A549 (cell line): Measurements from ENCODE around the gene SORBS1. TPM values are rescaled to one million over a fixed set of nuclear protein-coding genes. Genes with fewer than 3 reads are reported as not detected.

ENCODE experiments used
- ATAC-seq, 2 experiments: fragments of 200-7000 bp in 1 of 2; fragments of >200 bp in 1 of 2; cut with Nextera tagmentation in 1 of 2; cut with Tn5 transposase in 1 of 2; 3 replicates each; pipeline versions ENCODE4 v1.8.0 to v1.9.1; 2018 to 2020; ENCODE audit warnings: mild to moderate bottlenecking in 1 of 2, moderate library complexity in 1 of 2
- CTCF ChIA-PET: fragments of 300-600 bp; sonication (Branson Sonifier 250); formaldehyde crosslinking; extraction: SDS; loops from one replicate; lab custom pipeline; 2021; ENCODE audit warnings: antibody characterized with exemption, inconsistent platforms; lab: Yijun Ruan, JAX
- POLR2A ChIA-PET: fragments of 350-600 bp; formaldehyde crosslinking; extraction: SDS; loops from one replicate; lab custom pipeline; 2021; ENCODE audit warnings: antibody characterized with exemption, inconsistent platforms; lab: Yijun Ruan, JAX
- DNase-seq, 2 experiments: peaks; one replicate each; pipeline versions ENCODE4 v3.0.0 to v3.0.0-alpha.2; 2011 to 2016; ENCODE audit warnings: low read depth in 1 of 2, low spot score in 1 of 2
- FAIRE-seq: peaks from 2 replicates; lab custom pipeline; 2011; peaks lifted over from hg19 to GRCh38; lab: Jason Lieb, UNC
- H3K27ac ChIP-seq, 2 experiments: fragments of >200 bp; sonication (Bioruptor Twin); formaldehyde crosslinking; 3 replicates each; pipeline ENCODE4 v1.5.1; 2016 to 2017
- H3K4me1 ChIP-seq: fragments of >200 bp; sonication (Bioruptor Twin); formaldehyde crosslinking; 3 replicates; pipeline ENCODE4 v1.6.1; 2016
- H3K4me2 ChIP-seq: fragments of >200 bp; sonication (Bioruptor Twin); formaldehyde crosslinking; 3 replicates; pipeline ENCODE4 v1.6.1; 2016
- H3K4me3 ChIP-seq: fragments of >200 bp; sonication (Bioruptor Twin); formaldehyde crosslinking; 3 replicates; pipeline ENCODE4 v1.5.1; 2016
- H3K9me3 ChIP-seq: fragments of >200 bp; sonication (Bioruptor Twin); formaldehyde crosslinking; 3 replicates; pipeline ENCODE4 v1.6.1; 2016
- CHD2 ChIP-seq: fragments of 150-350 bp; IDR thresholded peaks from 2 replicates; pipeline ENCODE4 v1.6.1; 2014; ENCODE audit warnings: low read length; ENCODE audit not compliant: partially characterized antibody
- CHD4 ChIP-seq: fragments of 200-600 bp; sonication (generic); IDR thresholded peaks from 2 replicates; pipeline ENCODE4 v1.6.1; 2016; ENCODE audit warnings: antibody characterized with exemption, mild to moderate bottlenecking, borderline replicate concordance
- EHF ChIP-seq: fragments of 250-450 bp; sonication (Bioruptor Pico); IDR thresholded peaks from 2 replicates; pipeline ENCODE4 v1.5.0; 2020; ENCODE audit warnings: mild to moderate bottlenecking
- ESRRA ChIP-seq: fragments of 150-350 bp; IDR thresholded peaks from 2 replicates; pipeline ENCODE4 v1.6.1; 2014; ENCODE audit warnings: mild to moderate bottlenecking, low read length, borderline replicate concordance
- FOSB ChIP-seq: fragments of 250-450 bp; sonication (Bioruptor Pico); IDR thresholded peaks from 2 replicates; pipeline ENCODE4 v1.5.0; 2020; ENCODE audit warnings: mild to moderate bottlenecking, moderate library complexity
- FOSL2 ChIP-seq, 2 experiments: fragments of 450-650 bp in 1 of 2; fragments of >200 bp in 1 of 2; sonication (Bioruptor Twin) in 1 of 2; formaldehyde crosslinking; IDR thresholded peaks; 2 replicates each; pipeline versions ENCODE4 v1.5.0 to v1.6.1; 2016 to 2020; ENCODE audit warnings: mild to moderate bottlenecking in 1 of 2, moderate library complexity in 1 of 2
- GATA3 ChIP-seq: IDR thresholded peaks from 2 replicates; pipeline ENCODE4 v1.6.1; 2012; ENCODE audit warnings: borderline replicate concordance
- HDAC2 ChIP-seq: fragments of 200-600 bp; sonication (generic); IDR thresholded peaks from 2 replicates; pipeline ENCODE4 v1.6.1; 2016
- HOXA7 ChIP-seq: fragments of 250-450 bp; sonication (Bioruptor Pico); IDR thresholded peaks from 2 replicates; pipeline ENCODE4 v1.5.0; 2020; ENCODE audit warnings: mild to moderate bottlenecking, moderate library complexity
- HOXB5 ChIP-seq: fragments of 250-450 bp; sonication (Bioruptor Pico); IDR thresholded peaks from 2 replicates; pipeline ENCODE4 v1.5.0; 2020; ENCODE audit warnings: mild to moderate bottlenecking, moderate library complexity
- JUN ChIP-seq, 2 experiments: fragments of >200 bp; sonication (Bioruptor Twin); formaldehyde crosslinking; IDR thresholded peaks; 2 replicates in 1 of 2; 3 replicates in 1 of 2; pipeline ENCODE4 v1.6.1; 2016 to 2017
- KDM1A ChIP-seq: fragments of 200-600 bp; sonication (generic); IDR thresholded peaks from 2 replicates; pipeline ENCODE4 v1.6.1; 2016; ENCODE audit warnings: low read depth, mild to moderate bottlenecking
- KDM5A ChIP-seq: fragments of 200-600 bp; sonication (generic); IDR thresholded peaks from 2 replicates; pipeline ENCODE4 v1.6.1; 2016; ENCODE audit warnings: antibody characterized with exemption, mild to moderate bottlenecking
- MAZ ChIP-seq: fragments of 150-350 bp; IDR thresholded peaks from 2 replicates; pipeline ENCODE4 v1.6.1; 2014; ENCODE audit warnings: antibody characterized with exemption, low read depth, low read length, borderline replicate concordance
- MYC ChIP-seq: IDR thresholded peaks from 2 replicates; pipeline ENCODE4 v1.6.1; 2012; ENCODE audit warnings: mild to moderate bottlenecking, inconsistent platforms, low read length, improper control_type of control experiment, borderline replicate concordance
- NFE2L2 ChIP-seq: fragments of 150-350 bp; conservative IDR thresholded peaks from 2 replicates; pipeline ENCODE4 v1.6.1; 2014; ENCODE audit warnings: low read length
- NPAS2 ChIP-seq: fragments of 250-450 bp; sonication (Bioruptor Pico); IDR thresholded peaks from 2 replicates; pipeline ENCODE4 v1.8.0; 2022; ENCODE audit warnings: mild to moderate bottlenecking, moderate library complexity, borderline replicate concordance
- NR3C1 ChIP-seq: fragments of >200 bp; sonication (Bioruptor Twin); formaldehyde crosslinking; IDR thresholded peaks from 3 replicates; pipeline ENCODE4 v1.6.1; 2017
- PHF8 ChIP-seq: fragments of 200-600 bp; sonication (generic); IDR thresholded peaks from 2 replicates; pipeline ENCODE4 v1.6.1; 2016; ENCODE audit warnings: low read depth, mild to moderate bottlenecking, antibody characterized with exemption, moderate library complexity, borderline replicate concordance
- POLR2A ChIP-seq: IDR thresholded peaks from 2 replicates; pipeline ENCODE4 v1.6.1; 2012; ENCODE audit warnings: mild to moderate bottlenecking, low read length
- RARB ChIP-seq: fragments of 250-450 bp; sonication (Bioruptor Pico); IDR thresholded peaks from 2 replicates; pipeline ENCODE4 v1.8.0; 2021; ENCODE audit warnings: mild to moderate bottlenecking, moderate library complexity
- RFX5 ChIP-seq: fragments of 450-650 bp; IDR thresholded peaks from 2 replicates; pipeline ENCODE4 v1.7.1; 2014; ENCODE audit warnings: antibody characterized with exemption, mild to moderate bottlenecking, moderate library complexity
- RNF2 ChIP-seq: fragments of 200-600 bp; sonication (generic); IDR thresholded peaks from 2 replicates; pipeline ENCODE4 v1.6.1; 2016; ENCODE audit warnings: low read depth, mild to moderate bottlenecking, antibody characterized with exemption, moderate library complexity, borderline replicate concordance
- SREBF2 ChIP-seq: fragments of 450-650 bp; IDR thresholded peaks from 2 replicates; pipeline ENCODE4 v1.6.1; 2014; ENCODE audit warnings: mild to moderate bottlenecking, moderate library complexity
- TFCP2L1 ChIP-seq: fragments of 250-450 bp; sonication (Bioruptor Pico); IDR thresholded peaks from 2 replicates; pipeline ENCODE4 v1.5.0; 2021; ENCODE audit warnings: mild to moderate bottlenecking
- ZC3H11A ChIP-seq: fragments of 450-650 bp; IDR thresholded peaks from 2 replicates; pipeline ENCODE4 v1.6.1; 2014; ENCODE audit warnings: antibody characterized with exemption, mild to moderate bottlenecking
- ZFP36 ChIP-seq: fragments of 450-650 bp; IDR thresholded peaks from 2 replicates; pipeline ENCODE4 v1.6.1; 2014; ENCODE audit warnings: borderline replicate concordance; ENCODE audit not compliant: partially characterized antibody
- ZNF302 ChIP-seq: fragments of 250-450 bp; sonication (Bioruptor Pico); IDR thresholded peaks from 2 replicates; pipeline ENCODE4 v1.9.0; 2021; ENCODE audit warnings: inconsistent platforms, mild to moderate bottlenecking, moderate library complexity
- WGBS: methylation state at CpG from one replicate; pipeline ENCODE4 v1.1.6; 2017; ENCODE audit errors: missing lambda C conversion rate; 5-methylcytosine and 5-hydroxymethylcytosine counted together
- polyA plus RNA-seq, 4 experiments: library from polyadenylated mRNA; depleted of rRNA in 3 of 4; stranded (reverse); fragments of >200 nt; fragmentation: RNase III in 1 of 4; extraction: RNeasy Plus Mini Kit Qiagen cat#74134 plus additional on column Dnase treatment in 1 of 4; gene quantifications; 2 replicates in 3 of 4; 3 replicates in 1 of 4; pipeline ENCODE4 v1.2.3, GENCODE V29; 2011 to 2017
- TF ChIP-seq, protein P1 (sequence below): fragments of >200 bp; sonication (Bioruptor Twin); formaldehyde crosslinking; IDR thresholded peaks from 3 replicates; pipeline ENCODE4 v1.5.1; 2016
- TF ChIP-seq, protein P2 (sequence below): IDR thresholded peaks from 2 replicates; pipeline ENCODE4 v1.6.1; 2012
- TF ChIP-seq, protein P3 (sequence below): fragments of >200 bp; sonication (Bioruptor Twin); formaldehyde crosslinking; IDR thresholded peaks from 3 replicates; pipeline ENCODE4 v1.6.1; 2016

SORBS1 gene
- polyA plus RNA-seq, 2 of the 4 experiments (the other 2 are of a cell fraction) = 0.39 to 0.80 TPM

DNA sequence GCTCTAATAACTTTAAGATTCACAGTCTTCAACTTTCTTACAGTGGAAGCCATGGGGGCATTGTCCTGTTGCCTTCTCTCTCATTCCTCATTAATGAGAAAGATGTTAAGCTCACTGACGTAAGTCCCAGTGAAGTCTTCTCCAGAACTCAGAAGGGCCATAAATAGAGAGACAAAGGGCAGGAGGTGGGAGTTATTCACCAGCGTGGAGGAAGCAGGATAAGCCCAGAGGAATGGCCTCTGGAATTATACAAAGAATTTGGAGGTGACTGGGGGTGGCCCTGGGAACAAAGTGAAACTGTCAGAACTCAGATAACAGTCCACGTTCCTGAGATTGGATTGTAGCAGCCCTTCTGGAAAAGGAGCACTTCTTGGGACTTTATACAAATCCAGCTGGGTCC is 52.4 kb downstream of the SORBS1 start (continued):
- TF ChIP-seq NR3C1 (no peak), ZNF302 (CRISPR knock-in tag) (no peak), NFE2L2 (no peak)

GRCh38 chr10:95506056-95506737 is 55.0 kb downstream of the SORBS1 start:
- Histone ChIP-seq H3K27ac (no peak overlapping the region), H3K4me2 (no peak overlapping the region), H3K4me1 (no peaks in the 10 kb centered on the region), H3K9me3 (no peaks in the 10 kb centered on the region), H3K4me3 (no peak overlapping the region)
- ChIA-PET POLR2A (no interaction called here), CTCF (interaction anchor here (1.3 kb wide), 1 partner anchor 76 kb away, joined by 4 read pairs; no protein-coding TSS in a partner anchor)
- ATAC-seq (no peak), DNase-seq (no peak), FAIRE-seq (no peak)
- TF ChIP-seq TFCP2L1 (CRISPR knock-in tag) = no peak
- TF ChIP-seq EHF (CRISPR knock-in tag) = no peak
- TF ChIP-seq GATA3 = no peak
- no peak for TF ChIP-seq PHF8
- no peak for TF ChIP-seq HDAC2
- no peak for TF ChIP-seq CHD4
- no peak for TF ChIP-seq ZNF302 (CRISPR knock-in tag)
- TF ChIP-seq JUN (IDR thresholded peaks at IDR 0.05) = no peak
- no peak for TF ChIP-seq POLR2A
- no peak for TF ChIP-seq NFE2L2
- TF ChIP-seq RARB = no peak
- TF ChIP-seq ZFP36 = no peak
- no peak for TF ChIP-seq ESRRA
- no peak for TF ChIP-seq FOSL2 (IDR thresholded peaks at IDR 0.05)
- TF ChIP-seq FOSL2 (CRISPR knock-in tag; IDR thresholded peaks at IDR 0.05) = no peak
- TF ChIP-seq HOXA7 (CRISPR knock-in tag) = no peak
- no peak for TF ChIP-seq KDM1A
- 63% methylated on average over 2 of the region's 2 CpGs for WGBS

DNA sequence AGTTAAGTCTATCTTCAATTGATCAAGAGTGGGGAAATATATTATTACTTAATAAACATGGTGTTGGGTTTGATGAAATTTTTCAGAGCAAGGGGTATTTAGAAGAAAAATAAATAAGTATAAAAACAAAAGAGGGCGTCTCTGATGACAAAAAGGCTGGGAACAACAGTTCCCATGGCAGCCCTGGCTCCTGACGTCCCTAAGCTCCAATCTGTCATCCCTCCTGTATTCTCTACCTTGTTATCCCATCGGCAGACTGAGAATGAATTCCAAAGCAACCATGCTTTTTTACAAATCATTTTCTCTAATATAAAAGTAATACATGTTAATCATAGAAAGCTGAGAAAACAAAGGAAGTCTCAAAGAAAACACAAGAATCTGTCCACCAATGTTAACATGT is 55.5 kb downstream of the SORBS1 start:
- Histone ChIP-seq H3K4me2 (no peak overlapping the region), H3K4me1 (no peaks in the 10 kb centered on the region), H3K9me3 (no peaks in the 10 kb centered on the region), H3K27ac (no peak overlapping the region), H3K4me3 (no peak overlapping the region)
- no peak for FAIRE-seq
- WGBS = 33% methylated on average over 3 of the region's 3 CpGs
- no peak for TF ChIP-seq HOXB5 (CRISPR knock-in tag)
- TF ChIP-seq ZC3H11A = no peak
- TF ChIP-seq FOSB (CRISPR knock-in tag) = no peak
- TF ChIP-seq ZNF302 (CRISPR knock-in tag) = no peak
- TF ChIP-seq TFCP2L1 (CRISPR knock-in tag) = no peak
- no peak for TF ChIP-seq FOSL2 (IDR thresholded peaks at IDR 0.05)
- TF ChIP-seq FOSL2 (CRISPR knock-in tag; IDR thresholded peaks at IDR 0.05) = no peak
- TF ChIP-seq, protein P1, sequence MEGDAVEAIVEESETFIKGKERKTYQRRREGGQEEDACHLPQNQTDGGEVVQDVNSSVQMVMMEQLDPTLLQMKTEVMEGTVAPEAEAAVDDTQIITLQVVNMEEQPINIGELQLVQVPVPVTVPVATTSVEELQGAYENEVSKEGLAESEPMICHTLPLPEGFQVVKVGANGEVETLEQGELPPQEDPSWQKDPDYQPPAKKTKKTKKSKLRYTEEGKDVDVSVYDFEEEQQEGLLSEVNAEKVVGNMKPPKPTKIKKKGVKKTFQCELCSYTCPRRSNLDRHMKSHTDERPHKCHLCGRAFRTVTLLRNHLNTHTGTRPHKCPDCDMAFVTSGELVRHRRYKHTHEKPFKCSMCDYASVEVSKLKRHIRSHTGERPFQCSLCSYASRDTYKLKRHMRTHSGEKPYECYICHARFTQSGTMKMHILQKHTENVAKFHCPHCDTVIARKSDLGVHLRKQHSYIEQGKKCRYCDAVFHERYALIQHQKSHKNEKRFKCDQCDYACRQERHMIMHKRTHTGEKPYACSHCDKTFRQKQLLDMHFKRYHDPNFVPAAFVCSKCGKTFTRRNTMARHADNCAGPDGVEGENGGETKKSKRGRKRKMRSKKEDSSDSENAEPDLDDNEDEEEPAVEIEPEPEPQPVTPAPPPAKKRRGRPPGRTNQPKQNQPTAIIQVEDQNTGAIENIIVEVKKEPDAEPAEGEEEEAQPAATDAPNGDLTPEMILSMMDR = no peak
- no peak for TF ChIP-seq PHF8
- no peak for TF ChIP-seq SREBF2
- TF ChIP-seq, protein P2, sequence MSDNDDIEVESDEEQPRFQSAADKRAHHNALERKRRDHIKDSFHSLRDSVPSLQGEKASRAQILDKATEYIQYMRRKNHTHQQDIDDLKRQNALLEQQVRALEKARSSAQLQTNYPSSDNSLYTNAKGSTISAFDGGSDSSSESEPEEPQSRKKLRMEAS = no peak
- TF ChIP-seq, protein P3, sequence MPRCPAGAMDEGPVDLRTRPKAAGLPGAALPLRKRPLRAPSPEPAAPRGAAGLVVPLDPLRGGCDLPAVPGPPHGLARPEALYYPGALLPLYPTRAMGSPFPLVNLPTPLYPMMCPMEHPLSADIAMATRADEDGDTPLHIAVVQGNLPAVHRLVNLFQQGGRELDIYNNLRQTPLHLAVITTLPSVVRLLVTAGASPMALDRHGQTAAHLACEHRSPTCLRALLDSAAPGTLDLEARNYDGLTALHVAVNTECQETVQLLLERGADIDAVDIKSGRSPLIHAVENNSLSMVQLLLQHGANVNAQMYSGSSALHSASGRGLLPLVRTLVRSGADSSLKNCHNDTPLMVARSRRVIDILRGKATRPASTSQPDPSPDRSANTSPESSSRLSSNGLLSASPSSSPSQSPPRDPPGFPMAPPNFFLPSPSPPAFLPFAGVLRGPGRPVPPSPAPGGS = no peak
- no peak for TF ChIP-seq ZFP36
- TF ChIP-seq RNF2 = no peak
- no peak for TF ChIP-seq MAZ
- no peak for TF ChIP-seq HDAC2
- no peak for TF ChIP-seq CHD2
- no peak for TF ChIP-seq RFX5
- TF ChIP-seq NPAS2 = no peak
- TF ChIP-seq KDM5A = no peak
- TF ChIP-seq MYC = no peak
- ChIA-PET CTCF (interaction anchor here (0.6 to 1.3 kb wide), 2 partner anchors 75 to 260 kb away, joined by 3 to 4 read pairs; no protein-coding TSS in a partner anchor), POLR2A (no interaction called here)
- ATAC-seq = no peak
- no peak for DNase-seq
